BLaER1 (cell line): ENCODE data around the gene ADGRG2.
"Not testable (repeated sequence)": the region's sequence is repeated elsewhere in the genome, so short reads cannot be mapped to it uniquely, and the experiment has no call there.

Experiments used
- H3K27ac ChIP-seq: shearing (Covaris generic); formaldehyde crosslinking; 2 replicates; pipeline ENCODE4 v1.8.1; 2022
- H3K27me3 ChIP-seq: shearing (Covaris generic); formaldehyde crosslinking; 2 replicates; pipeline ENCODE4 v1.8.1; 2022
- H3K36me3 ChIP-seq: shearing (Covaris generic); formaldehyde crosslinking; 2 replicates; pipeline ENCODE4 v1.8.1; 2022
- H3K4me1 ChIP-seq: shearing (Covaris generic); formaldehyde crosslinking; 2 replicates; pipeline ENCODE4 v1.8.1; 2022
- H3K4me2 ChIP-seq: shearing (Covaris generic); formaldehyde crosslinking; 2 replicates; pipeline ENCODE4 v1.8.1; 2022
- H3K4me3 ChIP-seq: shearing (Covaris generic); formaldehyde crosslinking; 2 replicates; pipeline ENCODE4 v1.8.1; 2022
- H3K9ac ChIP-seq: shearing (Covaris generic); formaldehyde crosslinking; 2 replicates; pipeline ENCODE4 v1.8.1; 2022
- H3K9me3 ChIP-seq: shearing (Covaris generic); formaldehyde crosslinking; 2 replicates; pipeline ENCODE4 v1.8.1; 2022
- H4K20me1 ChIP-seq: shearing (Covaris generic); formaldehyde crosslinking; 2 replicates; pipeline ENCODE4 v1.8.1; 2022
- Cebpa-rat ChIP-seq: shearing (Covaris generic); IDR thresholded peaks from 2 replicates; pipeline ENCODE4 v1.8.1; 2022

The ADGRG2 gene

DNA sequence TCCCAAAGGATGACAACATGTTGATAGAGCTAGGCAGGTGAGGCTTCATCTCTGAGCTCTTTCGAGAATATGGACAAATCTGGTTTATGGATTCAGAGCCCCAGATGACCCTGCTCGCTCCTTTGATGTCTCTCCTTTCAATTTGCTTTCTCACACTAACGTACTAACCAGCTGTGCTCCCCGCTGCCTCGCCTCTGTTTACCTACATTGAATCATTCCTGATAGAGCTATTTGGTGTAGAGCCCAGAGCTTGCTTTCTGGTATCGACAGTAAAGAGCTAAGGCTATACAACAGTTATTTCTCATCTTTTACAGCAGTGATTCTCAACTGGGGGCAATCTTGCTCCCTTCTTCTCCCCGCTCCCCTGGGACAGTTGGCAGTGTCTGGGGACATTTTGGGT is 129.4 kb downstream of the ADGRG2 start:
- Histone ChIP-seq H3K4me2 (no peak overlapping the region), H3K9me3 (no peaks in the 10 kb centered on the region), H3K27ac (no peak overlapping the region), H3K27me3 (peaks cover 66% of the 10 kb centered on the region), H3K4me3 (no peak overlapping the region), H3K4me1 (no peaks in the 10 kb centered on the region), H3K9ac (no peak overlapping the region), H3K36me3 (no peaks in the 10 kb centered on the region), H4K20me1 (no peaks in the 10 kb centered on the region)
- TF ChIP-seq Cebpa-rat = no peak

DNA sequence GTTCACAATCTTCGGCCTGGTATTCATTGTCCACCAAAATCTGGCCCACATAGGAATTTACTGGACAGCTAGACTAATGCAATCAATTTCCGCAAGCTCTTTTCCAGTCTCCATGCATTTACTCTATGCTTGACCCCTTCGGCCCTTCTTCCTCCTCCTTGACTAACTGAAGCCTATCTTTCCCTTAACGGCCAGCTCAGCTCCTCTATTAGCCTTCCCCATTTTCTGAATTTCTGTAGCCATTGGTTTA is 137.2 kb downstream of the ADGRG2 start:
- Histone ChIP-seq H3K4me2 (peak overlapping the region; percentile 61), H3K9ac (peak overlapping the region; percentile 85), H3K36me3 (no peaks in the 10 kb centered on the region), H3K4me1 (peaks cover 31% of the 10 kb centered on the region), H3K4me3 (peak overlapping the region; percentile 75), H4K20me1 (peaks cover 29% of the 10 kb centered on the region), H3K27ac (peak overlapping the region; percentile 90), H3K9me3 (peaks cover 7% of the 10 kb centered on the region; the same call in 1 of the 2 replicates), H3K27me3 (peaks cover 62% of the 10 kb centered on the region)
- no peak for TF ChIP-seq Cebpa-rat

GRCh38 chrX:18984381-18985185 is 137.7 kb downstream of the ADGRG2 start:
- H3K9me3 ChIP-seq = peaks cover 7% of the 10 kb centered on the region; the same call in 1 of the 2 replicates
- H3K4me2 ChIP-seq = peak overlapping the region; percentile 61
- no peaks in the 10 kb centered on the region for H3K36me3 ChIP-seq
- H3K4me1 ChIP-seq = peaks cover 35% of the 10 kb centered on the region
- H4K20me1 ChIP-seq = peaks cover 32% of the 10 kb centered on the region
- peak overlapping the region; percentile 75 for H3K4me3 ChIP-seq
- peak overlapping the region; percentile 90 for H3K27ac ChIP-seq
- peak overlapping the region; percentile 85 for H3K9ac ChIP-seq
- TF ChIP-seq Cebpa-rat = no peak
- peaks cover 60% of the 10 kb centered on the region for H3K27me3 ChIP-seq

- H3K4me3 ChIP-seq = peak within 1 kb of the TSS; percentile 75
- no peak for TF ChIP-seq Cebpa-rat
- peaks cover 32% of the 10 kb centered on the region for H4K20me1 ChIP-seq
- H3K9ac ChIP-seq = peak within 1 kb of the TSS; percentile 85
- peak within 1 kb of the TSS; percentile 90 for H3K27ac ChIP-seq
- H3K9me3 ChIP-seq = peaks cover 7% of the 10 kb centered on the region; the same call in 1 of the 2 replicates
- H3K27me3 ChIP-seq = peaks cover 57% of the 10 kb centered on the region
- H3K36me3 ChIP-seq = no peaks in the 10 kb centered on the region
- peak within 1 kb of the TSS; percentile 78 for H3K4me2 ChIP-seq
- H3K4me1 ChIP-seq = peaks cover 35% of the 10 kb centered on the region
Observed at GRCh38 chrX:18983666-18984380, 138.4 kb downstream of the ADGRG2 start, which contains the start of gene PHKA2. Gene PHKA2 (minus strand): TSS chrX:18984114. CDS start chrX:18983932, 182 bp downstream.

DNA sequence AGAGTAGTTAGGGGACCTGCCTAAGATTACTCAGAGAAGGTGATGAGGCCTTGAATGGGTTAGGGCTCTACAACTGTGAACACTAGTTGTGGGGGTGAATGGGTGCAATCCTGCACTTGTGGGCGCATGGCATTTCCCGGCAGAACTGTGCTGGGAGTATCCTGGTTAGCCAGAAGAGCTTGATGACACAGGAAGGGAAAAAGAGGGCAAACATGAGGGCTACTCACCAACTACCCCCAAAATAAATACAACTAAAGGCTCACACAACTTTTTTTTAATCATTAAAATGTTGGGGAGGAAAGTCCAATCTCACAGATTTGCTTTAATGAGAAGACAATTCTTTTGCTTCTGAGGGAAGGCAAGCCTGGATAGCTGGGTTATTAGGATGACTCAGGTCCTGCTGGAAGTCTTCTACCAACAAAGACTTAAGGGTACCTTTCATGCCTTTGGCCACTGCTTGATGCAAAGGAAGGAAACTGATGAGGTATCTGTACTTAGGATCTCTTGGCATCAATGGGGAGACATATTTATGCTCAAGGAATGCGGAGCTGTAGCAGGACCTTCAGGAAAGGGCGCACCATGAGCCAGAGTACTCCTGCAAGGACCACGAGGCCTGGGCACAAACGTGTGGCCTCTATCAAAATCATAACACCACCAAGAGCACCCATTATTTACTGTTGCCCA is 141.0 kb downstream of the ADGRG2 start:
- Histone ChIP-seq H3K27ac (no peak overlapping the region), H3K4me1 (peaks cover 35% of the 10 kb centered on the region), H3K9me3 (peaks cover 7% of the 10 kb centered on the region; the same call in 1 of the 2 replicates), H3K36me3 (no peaks in the 10 kb centered on the region), H4K20me1 (peaks cover 52% of the 10 kb centered on the region), H3K4me3 (no peak overlapping the region), H3K9ac (no peak overlapping the region), H3K4me2 (0 out of 2 replicates have a peak overlapping the region, but pooled peaks have one; percentile 20), H3K27me3 (peaks cover 46% of the 10 kb centered on the region)
- TF ChIP-seq Cebpa-rat = no peak

DNA sequence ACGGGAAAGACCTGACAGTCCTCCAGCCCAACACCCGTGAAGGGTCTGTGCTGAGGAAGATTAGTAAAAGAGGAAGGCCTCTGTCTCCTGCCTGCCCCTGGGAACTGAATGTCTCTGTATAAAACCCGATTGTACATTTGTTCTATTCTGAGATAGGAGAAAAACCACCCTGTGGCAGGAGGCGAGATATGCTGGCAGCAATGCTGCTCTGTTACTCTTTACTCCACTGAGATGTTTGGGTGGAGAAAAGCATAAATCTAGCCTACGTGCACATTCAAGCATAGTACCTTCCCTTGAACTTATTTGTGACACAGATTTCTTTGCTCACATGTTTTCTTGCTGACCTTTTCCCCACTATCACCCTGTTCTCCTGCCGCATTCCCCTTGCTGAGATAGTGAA is 142.0 kb downstream of the ADGRG2 start:
- peaks cover 48% of the 10 kb centered on the region for H3K27me3 ChIP-seq
- H4K20me1 ChIP-seq = peaks cover 56% of the 10 kb centered on the region
- peaks cover 35% of the 10 kb centered on the region for H3K4me1 ChIP-seq
- H3K27ac ChIP-seq, H3K4me3 ChIP-seq, H3K9me3 ChIP-seq, H3K9ac ChIP-seq, H3K36me3 ChIP-seq: not testable (repeated sequence)
- H3K4me2 ChIP-seq = peak overlapping the region; percentile 20

DNA sequence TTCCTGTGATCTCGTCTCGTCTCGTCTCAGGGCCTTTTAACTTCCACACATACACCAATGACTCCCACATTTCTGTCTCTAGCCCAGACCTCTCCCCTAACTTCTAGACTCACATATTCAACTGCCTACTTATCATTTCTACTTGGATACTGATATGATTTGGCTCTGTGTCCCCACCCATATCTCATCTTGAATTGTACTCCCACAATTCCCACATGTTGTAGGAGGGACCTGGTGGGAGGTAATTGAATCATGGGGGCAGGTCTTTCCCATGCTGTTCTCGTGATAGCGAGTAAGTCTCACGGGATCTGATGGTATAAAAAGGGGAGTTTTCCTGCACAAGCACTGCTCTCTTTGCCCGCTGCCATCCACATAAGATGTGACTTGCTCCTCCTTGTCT is 147.3 kb downstream of the ADGRG2 start:
- Histone ChIP-seq H4K20me1 (peaks cover 43% of the 10 kb centered on the region), H3K4me3 (no peak overlapping the region), H3K4me2 (no peak overlapping the region), H3K4me1 (peaks cover 2% of the 10 kb centered on the region; the same call in 1 of the 2 replicates), H3K27ac (no peak overlapping the region), H3K9me3 (peaks cover 6% of the 10 kb centered on the region; the same call in 1 of the 2 replicates), H3K36me3 (peaks cover 6% of the 10 kb centered on the region; the same call in 1 of the 2 replicates), H3K9ac (no peak overlapping the region), H3K27me3 (peaks cover 47% of the 10 kb centered on the region)
- no peak for TF ChIP-seq Cebpa-rat

DNA sequence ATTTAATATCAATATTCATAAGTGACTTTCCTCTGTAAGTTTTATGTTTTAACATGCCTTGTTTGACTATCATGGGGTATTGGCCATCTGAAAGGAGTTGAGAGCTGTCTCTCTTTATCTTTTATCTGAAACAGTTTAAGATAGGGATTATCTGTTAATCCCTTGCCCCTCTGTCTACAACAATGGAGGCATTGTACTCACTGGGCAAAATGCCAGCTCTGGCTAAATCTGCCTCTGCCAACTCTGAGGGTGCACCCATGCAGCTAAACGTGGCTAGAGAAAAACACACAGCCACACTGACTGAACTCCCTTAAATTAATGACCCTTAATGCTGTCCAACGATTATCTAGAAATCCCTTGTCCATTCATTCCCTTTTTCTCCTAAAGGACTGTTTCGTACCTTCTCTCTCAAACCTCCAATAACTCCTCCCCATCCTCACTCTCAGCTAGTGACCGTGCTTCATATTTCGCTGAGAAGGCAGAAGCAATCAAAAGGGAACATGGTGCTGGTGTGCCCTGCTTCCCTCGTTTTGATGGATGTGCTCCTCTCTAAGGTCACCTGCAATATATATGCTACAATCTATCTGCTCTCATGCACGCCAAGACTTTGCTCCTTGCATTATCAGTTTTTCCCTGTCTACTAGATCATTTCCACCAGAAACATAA is 148.6 kb downstream of the ADGRG2 start:
- peaks cover 6% of the 10 kb centered on the region; the same call in 1 of the 2 replicates for H3K36me3 ChIP-seq
- no peak overlapping the region for H3K27ac ChIP-seq
- H3K9ac ChIP-seq = no peak overlapping the region
- no peak overlapping the region for H3K4me2 ChIP-seq
- H4K20me1 ChIP-seq = peaks cover 55% of the 10 kb centered on the region
- H3K9me3 ChIP-seq = peaks cover 6% of the 10 kb centered on the region; the same call in 1 of the 2 replicates
- no peaks in the 10 kb centered on the region for H3K4me1 ChIP-seq
- TF ChIP-seq Cebpa-rat = no peak
- peaks cover 41% of the 10 kb centered on the region for H3K27me3 ChIP-seq
- H3K4me3 ChIP-seq = no peak overlapping the region

GRCh38 chrX:18971506-18971905 is 150.8 kb downstream of the ADGRG2 start:
- TF ChIP-seq Cebpa-rat = no peak
- peaks cover 6% of the 10 kb centered on the region; the same call in 1 of the 2 replicates for H3K9me3 ChIP-seq
- H3K36me3 ChIP-seq = peaks cover 6% of the 10 kb centered on the region; the same call in 1 of the 2 replicates
- peaks cover 49% of the 10 kb centered on the region for H3K27me3 ChIP-seq
- H3K4me3 ChIP-seq = no peak overlapping the region
- no peak overlapping the region for H3K27ac ChIP-seq
- H3K4me2 ChIP-seq = no peak overlapping the region
- peaks cover 55% of the 10 kb centered on the region for H4K20me1 ChIP-seq
- no peak overlapping the region for H3K9ac ChIP-seq
- H3K4me1 ChIP-seq = no peaks in the 10 kb centered on the region
